ENCODE data around the gene ZNF561. TPM values are rescaled to one million over a fixed set of nuclear protein-coding genes. Genes with fewer than 3 reads are reported as not detected.
A peak's percentile ranks its signal among the peaks of the same experiment; 100 is the strongest.

ZNF561 gene
- total and polyA plus RNA-seq, 9 of the 15 experiments (the other 6 are each of a cell fraction or from before 2014, with no cell fraction given) = 13.9 to 34.9 (median 23.6) TPM

GRCh38 chr19:9586764-9587163 is 34.3 kb downstream of the ZNF561 start (continued):
- TF ChIP-seq PKNOX1 (IDR thresholded peaks at IDR 0.05) = 0 out of 2 replicates have a peak, but pooled peaks have one; percentile 13
- TF ChIP-seq MAFF (IDR thresholded peaks at IDR 0.05; ENCODE audit: low read length) = 0 out of 2 replicates have a peak, but pooled peaks have one; percentile 5
- TF ChIP-seq KAT2B (IDR thresholded peaks at IDR 0.05; ENCODE audit: low read depth, low read length) = no peak
- TF ChIP-seq JUN (IDR thresholded peaks at IDR 0.05; ENCODE audit: borderline replicate concordance, low read depth, low read length) = no peak
- no peak for TF ChIP-seq JUN (CRISPR knock-in tag; IDR thresholded peaks at IDR 0.05; ENCODE audit: borderline replicate concordance)
- peak; percentile 53; the same call in 1 of the 2 replicates for TF ChIP-seq REST (IDR thresholded peaks at IDR 0.05; ENCODE audit: borderline replicate concordance)
- no peak for TF ChIP-seq REST (CRISPR knock-in tag; IDR thresholded peaks at IDR 0.05; ENCODE audit: low read depth)
- no peak for TF ChIP-seq ZNF134 (CRISPR knock-in tag; conservative IDR thresholded peaks at IDR 0.05)
- no peak for TF ChIP-seq BRCA1 (IDR thresholded peaks at IDR 0.05)
- no peak for TF ChIP-seq BRCA1 (CRISPR knock-in tag; IDR thresholded peaks at IDR 0.05)
- no peak for TF ChIP-seq HDAC6 (IDR thresholded peaks at IDR 0.05; ENCODE audit: low read depth, low read length)
- TF ChIP-seq HDAC8 (tag; IDR thresholded peaks at IDR 0.05) = no peak
- no peak for TF ChIP-seq ZNF316 (IDR thresholded peaks at IDR 0.05)
- no peak for TF ChIP-seq SMAD2 (IDR thresholded peaks at IDR 0.05; ENCODE audit: low read depth, low read length)
- peak; percentile 73 for TF ChIP-seq SMC3 (conservative IDR thresholded peaks at IDR 0.05; ENCODE audit: insufficient read depth, low read depth, low read length)
- no peak for TF ChIP-seq FOXJ2 (tag; IDR thresholded peaks at IDR 0.05)
- peak; percentile 71 to 78 (median 74) for TF ChIP-seq CTCF (IDR thresholded peaks at IDR 0.05 in 2 of 3, conservative IDR thresholded peaks at IDR 0.05 in 1 of 3; ENCODE audit: insufficient read depth in 2 of 3, low read depth in 1 of 3, low read length in 3 of 3)

Data from K562 (cell line).